Tibial artery (tissue), 4 donors: Measurements from ENCODE around the gene TSPAN7.
A peak's percentile ranks its signal among the peaks of the same experiment; 100 is the strongest.

Source experiments
- DNase-seq, 2 donors: peaks; one replicate each; pipeline ENCODE4 v3.0.0-alpha.2; 2019
- H3K27ac ChIP-seq, 2 donors: fragments of 200-600 bp; sonication (generic) in 1 of 2; 1 replicate in 1 of 2; 2 replicates in 1 of 2; pipeline ENCODE4 v1.5.1; 2018 to 2019; ENCODE audit warnings: mild to moderate bottlenecking in 1 of 2
- H3K27me3 ChIP-seq, 2 donors: fragments of 200-600 bp; sonication (generic) in 1 of 2; one replicate each; pipeline versions ENCODE4 v1.5.1 to v1.6.0; 2016 to 2019
- H3K36me3 ChIP-seq, 3 donors: fragments of 200-600 bp; sonication (generic) in 2 of 3; one replicate each; pipeline ENCODE4 v1.5.1; 2016 to 2019; ENCODE audit warnings: mild to moderate bottlenecking in 2 of 3
- H3K4me1 ChIP-seq, 4 donors: fragments of 200-600 bp; sonication (generic) in 2 of 4; 1 replicate in 3 of 4; 2 replicates in 1 of 4; pipeline ENCODE4 v1.5.1; 2016 to 2019
- H3K4me3 ChIP-seq, 2 donors: fragments of 200-600 bp; sonication (generic) in 1 of 2; 1 replicate in 1 of 2; 2 replicates in 1 of 2; pipeline ENCODE4 v1.5.1; 2018 to 2019; ENCODE audit warnings: mild to moderate bottlenecking in 2 of 2
- H3K9me3 ChIP-seq, 3 donors: fragments of 200-600 bp; sonication (generic) in 1 of 3; one replicate each; pipeline ENCODE4 v1.5.1; 2016 to 2019
- CTCF ChIP-seq, 2 experiments: fragments of 200-600 bp in 1 of 2; fragments of 450-650 bp in 1 of 2; IDR thresholded peaks; one replicate each; pipeline ENCODE4 v1.5.1; 2017 to 2019; ENCODE audit warnings: antibody characterized with exemption in 2 of 2, mild to moderate bottlenecking in 1 of 2, moderate library complexity in 1 of 2
- intact Hi-C: fragments of 100-400 bp; cut with DNase I; formaldehyde crosslinking; loops from one replicate; pipeline ENCODE4 v1.15.0; 2023; ENCODE audit warnings: low total_unique reads

TSPAN7 gene

GRCh38 chrX:38661103-38661441, 99.7 kb downstream of the TSPAN7 start:
- no peak for TF ChIP-seq CTCF (IDR thresholded peaks at IDR 0.05)
- Histone ChIP-seq H3K4me3 (no peak overlapping the region), H3K36me3 (no peaks in the 10 kb centered on the region), H3K9me3 (no peaks in the 10 kb centered on the region), H3K27ac (no peak overlapping the region), H3K27me3 (no peaks in the 10 kb centered on the region), H3K4me1 (no peaks in the 10 kb centered on the region)
- no peak for DNase-seq
- intact Hi-C loops, result no loop called here

- Histone ChIP-seq H3K4me1 (no peaks in the 10 kb centered on the region), H3K27ac (no peak overlapping the region), H3K36me3 (no peaks in the 10 kb centered on the region), H3K27me3 (no peaks in the 10 kb centered on the region), H3K9me3 (no peaks in the 10 kb centered on the region), H3K4me3 (no peak overlapping the region)
- DNase-seq, result no peak
- intact Hi-C loops, result no loop called here
- TF ChIP-seq CTCF (IDR thresholded peaks at IDR 0.05), result no peak
Measured at GRCh38 chrX:38661561-38661960, 100.2 kb downstream of the TSPAN7 start.

- TF ChIP-seq CTCF (IDR thresholded peaks at IDR 0.05), result no peak
- no peak for DNase-seq
- intact Hi-C loops, result no loop called here
- H3K36me3 ChIP-seq, result no peaks in the 10 kb centered on the region
- no peak overlapping the region for H3K27ac ChIP-seq
- no peak overlapping the region for H3K4me3 ChIP-seq
- no peaks in the 10 kb centered on the region for H3K4me1 ChIP-seq
- no peaks in the 10 kb centered on the region for H3K27me3 ChIP-seq
- H3K9me3 ChIP-seq, result no peaks in the 10 kb centered on the region
Measured at GRCh38 chrX:38662640-38663039, 101.3 kb downstream of the TSPAN7 start.

GRCh38 chrX:38664285-38664684, 102.9 kb downstream of the TSPAN7 start:
- peak in 1 of 2 experiments; percentile 13 for TF ChIP-seq CTCF (IDR thresholded peaks at IDR 0.05)

GRCh38 chrX:38666909-38667308, 105.6 kb downstream of the TSPAN7 start:
- Histone ChIP-seq H3K9me3 (no peaks in the 10 kb centered on the region), H3K27me3 (no peaks in the 10 kb centered on the region), H3K27ac (no peak overlapping the region), H3K4me1 (no peaks in the 10 kb centered on the region), H3K36me3 (no peaks in the 10 kb centered on the region), H3K4me3 (no peak overlapping the region)
- no peak for TF ChIP-seq CTCF (IDR thresholded peaks at IDR 0.05)
- no peak for DNase-seq
- intact Hi-C loops, result no loop called here

More at GRCh38 chrX:38664285-38664684, 102.9 kb downstream of the TSPAN7 start:
- Histone ChIP-seq H3K4me1 (no peaks in the 10 kb centered on the region), H3K9me3 (no peaks in the 10 kb centered on the region), H3K36me3 (no peaks in the 10 kb centered on the region), H3K27ac (no peak overlapping the region), H3K27me3 (no peaks in the 10 kb centered on the region), H3K4me3 (no peak overlapping the region)
- intact Hi-C loops, result no loop called here
- DNase-seq, result no peak

- Histone ChIP-seq H3K36me3 (no peaks in the 10 kb centered on the region), H3K27me3 (no peaks in the 10 kb centered on the region), H3K27ac (no peak overlapping the region), H3K9me3 (no peaks in the 10 kb centered on the region), H3K4me1 (no peaks in the 10 kb centered on the region), H3K4me3 (no peak overlapping the region)
- DNase-seq, result no peak
- TF ChIP-seq CTCF (IDR thresholded peaks at IDR 0.05), result no peak
- intact Hi-C loops, result no loop called here
Measured at GRCh38 chrX:38668771-38669170, 107.4 kb downstream of the TSPAN7 start.
